Measurements from ENCODE around the gene SPATS1.

SPATS1 gene

GRCh38 chr6:44386929-44387345 lies 44.5 kb downstream of the SPATS1 start:
- peak; percentile 33 for DNase-seq (ENCODE audit: low spot score)
- in situ Hi-C loops (cut with MboI; ENCODE audit: low pct_unique_long_range_greater_than_20kb, low sequenced_read_pairs, unreplicated experiment) = no loop called here
- TF ChIP-seq CTCF (IDR thresholded peaks at IDR 0.05; ENCODE audit: extremely low read depth, insufficient read depth, missing control alignments) = no peak

- in situ Hi-C loops (cut with MboI; ENCODE audit: low pct_unique_long_range_greater_than_20kb, low sequenced_read_pairs, unreplicated experiment) = no loop called here
Measured at GRCh38 chr6:44387346-44388134, 45.1 kb downstream of the SPATS1 start, which contains the start of gene CDC5L. Gene CDC5L, plus strand, starts transcription at chr6:44387706. Its CDS starts 118 bp downstream, at chr6:44387824.

GRCh38 chr6:44388135-44388487 lies 45.7 kb downstream of the SPATS1 start:
- TF ChIP-seq CTCF (IDR thresholded peaks at IDR 0.05; ENCODE audit: extremely low read depth, insufficient read depth, missing control alignments) = no peak
- DNase-seq (ENCODE audit: low spot score) = no peak
- in situ Hi-C loops (cut with MboI; ENCODE audit: low pct_unique_long_range_greater_than_20kb, low sequenced_read_pairs, unreplicated experiment) = no loop called here

More at GRCh38 chr6:44387346-44388134, 45.1 kb downstream of the SPATS1 start, which contains the start of gene CDC5L:
- DNase-seq (ENCODE audit: low spot score) = peak; percentile 97
- TF ChIP-seq CTCF (IDR thresholded peaks at IDR 0.05; ENCODE audit: extremely low read depth, insufficient read depth, missing control alignments) = no peak

GRCh38 chr6:44388887-44389286 lies 46.4 kb downstream of the SPATS1 start:
- DNase-seq (ENCODE audit: low spot score) = no peak
- in situ Hi-C loops (cut with MboI; ENCODE audit: low pct_unique_long_range_greater_than_20kb, low sequenced_read_pairs, unreplicated experiment) = no loop called here
- no peak for TF ChIP-seq CTCF (IDR thresholded peaks at IDR 0.05; ENCODE audit: extremely low read depth, insufficient read depth, missing control alignments)

- in situ Hi-C loops (cut with MboI; ENCODE audit: low pct_unique_long_range_greater_than_20kb, low sequenced_read_pairs, unreplicated experiment) = no loop called here
- TF ChIP-seq CTCF (IDR thresholded peaks at IDR 0.05; ENCODE audit: extremely low read depth, insufficient read depth, missing control alignments) = no peak
- DNase-seq (ENCODE audit: low spot score) = no peak
Measured at GRCh38 chr6:44390158-44390683, 47.8 kb downstream of the SPATS1 start.
